Mucosa of descending colon (tissue), 3 donors: Measurements from ENCODE around the gene RAC3. TPM values are rescaled to one million over a fixed set of nuclear protein-coding genes. Genes with fewer than 3 reads are reported as not detected.

ENCODE experiments used
- ATAC-seq: fragments of 200-7000 bp; cut with Tn5 transposase; one replicate; pipeline ENCODE4 v1.9.1; 2020; ENCODE audit warnings: mild to moderate bottlenecking, moderate library complexity
- DNase-seq, 3 donors: peaks; one replicate each; pipeline ENCODE4 v3.0.0-alpha.2; 2020
- H3K36me3 ChIP-seq: fragments of 200-600 bp; one replicate; pipeline ENCODE4 v1.8.0; 2021; ENCODE audit warnings: low read depth, mild to moderate bottlenecking
- H3K4me1 ChIP-seq: fragments of 200-600 bp; one replicate; pipeline ENCODE4 v1.8.0; 2021; ENCODE audit warnings: low read depth, mild to moderate bottlenecking
- H3K4me3 ChIP-seq: fragments of 200-600 bp; one replicate; pipeline ENCODE4 v1.8.0; 2021; ENCODE audit warnings: mild to moderate bottlenecking
- H3K9me3 ChIP-seq: fragments of 200-600 bp; one replicate; pipeline ENCODE4 v1.8.0; 2021; ENCODE audit warnings: mild to moderate bottlenecking
- intact Hi-C, 2 donors: fragments of 100-400 bp; cut with DNase I in 1 of 2; cut with micrococcal nuclease in 1 of 2; formaldehyde crosslinking; loops; one replicate each; pipeline versions ENCODE4 v1.11.0 to v1.11.1; 2022; cut with DNase I, micrococcal nuclease
- total RNA-seq, 3 donors: library from RNA; stranded (reverse); fragmentation: NEBNext Ultra II Directional in 2 of 3; extraction: Animal tissue kit (Norgen Biotek cat#: 25700) in 2 of 3; gene quantifications; one replicate each; pipeline versions ENCODE4 v1.2.1 to v1.2.4, GENCODE V29; 2021 to 2023
- TF ChIP-seq, protein P1 (sequence below): fragments of 200-600 bp; IDR thresholded peaks from one replicate; pipeline ENCODE4 v1.8.0; 2022; ENCODE audit warnings: antibody characterized with exemption, mild to moderate bottlenecking
- donor health status: DM: no; HTN: no; CAD: no; lungs with moderate emphysema.
- donor health status: DM: no; HTN: no; CAD: no.
- donor health status: DM: no; HTN: yes; CAD: no.

The RAC3 gene
- total RNA-seq, 3 donors from 2014 or later: 3.4 to 6.2 (median 4.2) TPM

DNA sequence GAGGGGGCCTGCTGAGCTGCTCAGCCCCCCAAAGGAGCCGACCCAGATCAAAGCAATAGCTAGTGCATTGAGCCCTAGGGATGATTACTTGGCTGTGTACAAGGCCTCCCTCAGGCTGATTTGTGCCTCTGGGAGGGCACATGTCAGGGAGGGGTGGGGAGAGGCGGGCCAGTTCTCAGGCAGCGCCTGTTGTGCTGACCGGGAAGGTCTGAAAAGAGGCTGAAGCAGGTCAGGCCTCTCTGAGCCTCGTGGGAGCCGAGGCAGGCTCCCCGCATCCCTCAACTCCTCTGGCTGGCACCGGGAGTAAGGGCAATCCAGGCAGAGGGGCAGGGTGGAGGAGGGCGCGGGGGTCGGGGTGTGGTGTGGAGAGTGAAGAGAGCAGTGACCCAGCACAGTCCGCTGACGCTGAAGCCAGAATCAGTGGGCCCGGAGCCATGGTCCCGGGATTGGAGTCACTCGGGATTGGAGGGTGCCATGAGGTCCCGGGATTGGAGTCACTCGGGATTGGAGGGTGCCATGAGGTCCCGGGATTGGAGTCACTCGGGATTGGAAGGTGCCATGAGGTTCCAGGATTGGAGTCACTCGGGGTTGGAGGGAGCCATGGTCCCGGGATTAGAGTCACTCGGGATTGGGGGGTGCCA, 3.0 kb downstream of the RAC3 start:
- TF ChIP-seq, protein P1, sequence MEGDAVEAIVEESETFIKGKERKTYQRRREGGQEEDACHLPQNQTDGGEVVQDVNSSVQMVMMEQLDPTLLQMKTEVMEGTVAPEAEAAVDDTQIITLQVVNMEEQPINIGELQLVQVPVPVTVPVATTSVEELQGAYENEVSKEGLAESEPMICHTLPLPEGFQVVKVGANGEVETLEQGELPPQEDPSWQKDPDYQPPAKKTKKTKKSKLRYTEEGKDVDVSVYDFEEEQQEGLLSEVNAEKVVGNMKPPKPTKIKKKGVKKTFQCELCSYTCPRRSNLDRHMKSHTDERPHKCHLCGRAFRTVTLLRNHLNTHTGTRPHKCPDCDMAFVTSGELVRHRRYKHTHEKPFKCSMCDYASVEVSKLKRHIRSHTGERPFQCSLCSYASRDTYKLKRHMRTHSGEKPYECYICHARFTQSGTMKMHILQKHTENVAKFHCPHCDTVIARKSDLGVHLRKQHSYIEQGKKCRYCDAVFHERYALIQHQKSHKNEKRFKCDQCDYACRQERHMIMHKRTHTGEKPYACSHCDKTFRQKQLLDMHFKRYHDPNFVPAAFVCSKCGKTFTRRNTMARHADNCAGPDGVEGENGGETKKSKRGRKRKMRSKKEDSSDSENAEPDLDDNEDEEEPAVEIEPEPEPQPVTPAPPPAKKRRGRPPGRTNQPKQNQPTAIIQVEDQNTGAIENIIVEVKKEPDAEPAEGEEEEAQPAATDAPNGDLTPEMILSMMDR: no peak
- intact Hi-C loops: loop anchor here (5.0 to 10.0 kb wide), 2 partner anchors 118 to 120 kb away; no protein-coding TSS in a partner anchor
- ATAC-seq (no peak), DNase-seq (no peak)
- no peaks in the 10 kb centered on the region for H3K36me3 ChIP-seq
- H3K4me3 ChIP-seq: no peak overlapping the region
- H3K9me3 ChIP-seq: no peaks in the 10 kb centered on the region
- H3K4me1 ChIP-seq: peaks cover 22% of the 10 kb centered on the region

DNA sequence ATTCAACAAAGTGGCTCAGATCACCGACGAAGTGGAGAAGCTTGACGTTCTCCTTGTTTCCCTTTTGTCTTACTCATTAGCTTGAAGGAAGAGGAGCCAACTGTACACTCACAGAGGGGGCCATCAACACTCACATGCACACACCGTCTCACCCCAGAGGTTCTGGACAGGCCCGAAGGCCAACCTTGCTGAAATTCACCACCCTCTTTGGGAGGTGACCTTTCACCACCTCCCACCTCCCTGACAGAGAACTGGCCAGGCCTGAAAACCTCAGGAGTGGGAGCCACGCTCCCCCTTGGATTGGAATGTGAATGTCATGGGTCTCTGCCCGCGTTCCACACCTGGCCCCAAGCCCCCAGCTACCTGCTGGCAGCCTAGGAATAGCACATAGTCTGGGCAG, 4.0 kb downstream of the RAC3 start:
- Histone ChIP-seq H3K9me3 (no peaks in the 10 kb centered on the region), H3K36me3 (no peaks in the 10 kb centered on the region), H3K4me1 (peaks cover 15% of the 10 kb centered on the region), H3K4me3 (no peak overlapping the region)
- no peak for ATAC-seq
- DNase-seq: no peak
- intact Hi-C loops: loop anchor here in 1 of 2 donors (10.0 kb wide), 1 partner anchor 119 kb away; no protein-coding TSS in a partner anchor
- TF ChIP-seq, protein P1: no peak

DNA sequence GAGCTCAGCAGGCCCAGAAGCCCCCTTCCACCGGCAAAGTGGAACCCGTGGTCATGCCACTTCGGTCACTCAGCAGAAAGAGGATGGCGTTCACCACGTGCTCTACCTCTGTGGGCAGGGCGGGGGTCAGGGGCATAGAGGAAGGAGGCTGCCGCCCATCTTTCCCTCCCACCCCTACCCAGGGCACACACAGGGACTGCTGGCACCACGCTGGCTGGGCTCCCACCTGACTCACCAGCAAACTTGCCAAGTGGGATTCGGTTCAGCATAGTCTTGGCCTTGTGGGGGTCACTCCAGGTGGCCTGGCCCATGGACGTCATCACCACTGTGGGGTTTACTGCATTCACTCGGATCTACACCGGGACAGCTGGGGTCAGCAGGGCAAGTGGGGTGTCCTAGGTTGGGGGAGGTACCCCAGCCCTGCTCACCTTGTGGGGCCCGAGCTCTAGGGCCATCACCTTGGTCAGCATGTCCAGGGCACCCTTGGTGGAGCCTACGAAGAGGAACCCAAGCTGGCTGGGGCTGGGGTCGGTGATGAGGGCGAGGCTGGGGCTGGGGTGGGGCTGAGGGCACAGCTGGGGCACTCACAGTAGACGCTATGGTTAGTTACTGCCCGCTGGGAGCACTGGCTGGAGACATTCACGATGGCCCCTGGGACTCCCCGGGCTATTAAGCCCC, 4.6 kb downstream of the RAC3 start:
- no peak overlapping the region for H3K4me3 ChIP-seq
- ATAC-seq: no peak

DNA sequence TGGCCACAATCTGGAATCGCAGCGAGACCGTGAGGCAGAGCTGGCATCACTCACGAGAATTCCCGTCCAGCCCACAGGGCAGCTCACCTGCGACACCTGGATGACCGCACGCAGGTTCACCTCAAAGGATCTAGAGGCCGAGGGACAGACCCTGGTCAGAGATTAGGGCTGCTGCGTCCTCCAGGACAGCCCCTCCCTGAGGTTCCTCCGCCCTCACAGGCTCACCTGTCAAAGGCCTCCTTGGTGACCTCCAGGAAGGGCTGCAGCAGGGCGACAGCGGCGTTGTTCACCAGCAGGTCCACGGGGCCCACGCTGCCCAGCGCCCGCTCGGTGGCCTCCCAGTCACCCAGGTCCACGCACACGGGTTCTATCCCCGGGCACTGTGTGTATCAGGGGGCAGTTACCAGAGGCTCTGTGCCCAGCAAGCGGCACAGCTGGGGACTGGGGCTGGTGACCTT, 5.2 kb downstream of the RAC3 start:
- peaks cover 14% of the 10 kb centered on the region for H3K4me1 ChIP-seq
- H3K36me3 ChIP-seq: no peaks in the 10 kb centered on the region
- intact Hi-C loops: loop anchor here in 1 of 2 donors (10.0 kb wide), 1 partner anchor 118 kb away; no protein-coding TSS in a partner anchor
- peak overlapping the region; percentile 35 for H3K4me3 ChIP-seq
- no peaks in the 10 kb centered on the region for H3K9me3 ChIP-seq
- ATAC-seq (peak; percentile 0), DNase-seq (peak in 1 of 3 donors; percentile 55)
- TF ChIP-seq, protein P1: no peak

More for the DNA sequence above, 4.6 kb downstream of the RAC3 start:
- DNase-seq: no peak
- no peaks in the 10 kb centered on the region for H3K36me3 ChIP-seq
- peaks cover 14% of the 10 kb centered on the region for H3K4me1 ChIP-seq
- intact Hi-C loops: loop anchor here in 1 of 2 donors (10.0 kb wide), 1 partner anchor 119 kb away; no protein-coding TSS in a partner anchor
- no peaks in the 10 kb centered on the region for H3K9me3 ChIP-seq
- TF ChIP-seq, protein P1: no peak

DNA sequence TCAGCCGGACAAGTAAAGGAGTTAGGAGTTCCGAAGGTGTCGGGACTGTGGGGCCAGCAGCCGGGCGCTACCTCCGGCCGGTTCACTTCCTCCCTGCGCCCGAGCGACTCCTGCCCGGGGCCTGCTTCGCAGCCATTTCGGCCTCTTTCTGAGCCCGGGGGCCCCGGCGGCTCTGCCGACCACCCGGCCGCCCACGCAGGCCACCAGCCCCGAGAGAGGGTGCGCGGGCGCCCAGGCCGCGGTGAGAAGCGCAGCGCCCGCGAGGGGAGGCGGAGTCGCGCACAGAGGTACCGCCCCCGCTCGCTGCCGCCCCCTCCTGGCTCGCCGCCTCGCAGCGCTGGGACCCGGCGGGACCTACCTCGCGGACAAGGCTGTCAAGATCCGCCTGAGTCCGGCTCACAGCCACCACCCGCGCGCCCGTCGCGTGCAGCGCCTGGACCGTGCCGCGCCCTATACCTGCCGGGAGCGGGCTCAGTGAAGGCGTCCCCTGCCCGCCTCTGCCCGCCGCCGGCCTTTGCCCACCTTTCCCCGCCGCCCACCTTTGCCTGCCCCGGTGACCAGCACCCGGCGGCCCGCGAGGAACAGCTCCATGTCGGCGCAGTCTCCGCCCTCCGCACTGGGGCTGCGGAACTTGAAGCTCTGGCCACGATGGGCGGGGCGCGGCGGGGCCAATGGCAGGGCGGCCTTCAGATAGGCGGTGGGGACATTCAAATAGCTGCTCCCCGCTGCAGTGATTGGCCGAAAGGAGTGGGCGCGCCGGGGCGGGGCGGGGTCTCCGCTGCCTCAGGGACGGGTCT, 5.8 kb downstream of the RAC3 start, which contains the start of gene DCXR:
DCXR (minus strand) TSS at position 606 of the 797 bp plus-strand sequence; CDS start at position 591, 15 bp downstream.
- Histone ChIP-seq H3K4me3 (peak within 1 kb of the TSS; percentile 35), H3K9me3 (no peaks in the 10 kb centered on the region), H3K4me1 (peaks cover 10% of the 10 kb centered on the region), H3K36me3 (no peaks in the 10 kb centered on the region)
- intact Hi-C loops: loop anchor here in 1 of 2 donors (10.0 kb wide), 1 partner anchor 118 kb away; no protein-coding TSS in a partner anchor
- DNase-seq (peak; percentile 98 to 99 (median 98)), ATAC-seq (peak; percentile 97)
- TF ChIP-seq, protein P1: peak; percentile 94
